Activated naive CD8-positive, alpha-beta T cell treated with anti-CD3 and anti-CD28 coated beads, Interleukin-2, amount 50 U/mL, for 16 hours (primary cell): ENCODE data around the gene CACNG5.
"Not testable (repeated sequence)": the region's sequence is repeated elsewhere in the genome, so short reads cannot be mapped to it uniquely, and the experiment has no call there.

Experiments
- DNase-seq: peaks from one replicate; pipeline ENCODE4 v3.0.0-alpha.2; 2020; ENCODE audit warnings: low read depth, low spot score

Gene CACNG5

GRCh38 chr17:66849032-66849655, 14.2 kb downstream of the CACNG5 start:
- DNase-seq = no peak

- DNase-seq = no peak
These were observed 15.1 kb downstream of the CACNG5 start for GRCh38 chr17:66849851-66850580.

- DNase-seq = no peak
These were observed 15.8 kb downstream of the CACNG5 start for GRCh38 chr17:66850692-66851091.

- DNase-seq = no peak
These were observed 20.3 kb downstream of the CACNG5 start for GRCh38 chr17:66855204-66855603.

GRCh38 chr17:66858226-66859083, 23.5 kb downstream of the CACNG5 start:
- no peak for DNase-seq

- DNase-seq = no peak
These were observed 24.4 kb downstream of the CACNG5 start for GRCh38 chr17:66859353-66859752.

GRCh38 chr17:66860204-66860603, 25.3 kb downstream of the CACNG5 start:
- DNase-seq = no peak

- no peak for DNase-seq
These were observed 28.9 kb downstream of the CACNG5 start for GRCh38 chr17:66863820-66864219.

GRCh38 chr17:66865151-66865550, 30.2 kb downstream of the CACNG5 start:
- no peak for DNase-seq

GRCh38 chr17:66873962-66874361, 39.0 kb downstream of the CACNG5 start:
- no peak for DNase-seq

- DNase-seq = no peak
These were observed 50.0 kb downstream of the CACNG5 start for GRCh38 chr17:66884931-66885330.

- no peak for DNase-seq
These were observed 50.5 kb downstream of the CACNG5 start for GRCh38 chr17:66885417-66885816.

- no peak for DNase-seq
These were observed 54.7 kb downstream of the CACNG5 start for GRCh38 chr17:66889480-66890230.

GRCh38 chr17:66892246-66892645, 57.3 kb downstream of the CACNG5 start:
- DNase-seq = no peak

GRCh38 chr17:66893382-66893781, 58.5 kb downstream of the CACNG5 start:
- no peak for DNase-seq

- DNase-seq = no peak
These were observed 58.9 kb downstream of the CACNG5 start for GRCh38 chr17:66893863-66894262.

GRCh38 chr17:66897141-66897540, 62.2 kb downstream of the CACNG5 start:
- DNase-seq = no peak

GRCh38 chr17:66898536-66898935, 63.6 kb downstream of the CACNG5 start:
- DNase-seq = no peak

- no peak for DNase-seq
These were observed 65.5 kb downstream of the CACNG5 start for GRCh38 chr17:66900126-66901010.

- DNase-seq = not testable (repeated sequence)
These were observed 68.4 kb downstream of the CACNG5 start for GRCh38 chr17:66903296-66903695.

- no peak for DNase-seq
These were observed 68.9 kb downstream of the CACNG5 start for GRCh38 chr17:66903781-66904180.
